CD14-positive monocyte (primary cell): ENCODE results near the gene RAB3GAP1. TPM values are rescaled to one million over a fixed set of nuclear protein-coding genes. Genes with fewer than 3 reads are reported as not detected.

Experiments used
- DNase-seq, 3 donors: peaks; one replicate each; pipeline ENCODE4 v3.0.0-alpha.2; 2011 to 2022
- H2AFZ ChIP-seq: 2 replicates; pipeline ENCODE4 v1.6.0; 2012; ENCODE audit warnings: mild to moderate bottlenecking, low read depth, low read length, inconsistent platforms; ENCODE audit not compliant: insufficient read depth, poor library complexity, severe bottlenecking
- H3K27ac ChIP-seq, 2 donors: 1 replicate in 1 of 2; 2 replicates in 1 of 2; pipeline ENCODE4 v1.5.1; 2012 to 2013; ENCODE audit warnings: low read length in 2 of 2, control low read depth in 1 of 2, inconsistent platforms in 1 of 2, low read depth in 1 of 2, mild to moderate bottlenecking in 1 of 2
- H3K27me3 ChIP-seq, 2 donors: one replicate each; pipeline versions ENCODE4 v1.6.0 to v1.6.1; 2011 to 2013; ENCODE audit warnings: low read length in 2 of 2; ENCODE audit not compliant: control insufficient read depth in 2 of 2, insufficient read depth in 2 of 2
- H3K36me3 ChIP-seq, 2 donors: replicated peaks in 1 of 2; 1 replicate in 1 of 2; 2 replicates in 1 of 2; pipeline versions ENCODE4 v1.5.1 to v1.6.1; 2012 to 2013; ENCODE audit warnings: low read length in 2 of 2, control low read depth in 1 of 2, inconsistent platforms in 1 of 2, mild to moderate bottlenecking in 1 of 2; ENCODE audit not compliant: insufficient read depth in 2 of 2, control insufficient read depth in 1 of 2
- H3K4me1 ChIP-seq, 2 donors: 1 replicate in 1 of 2; 2 replicates in 1 of 2; pipeline versions ENCODE4 v1.5.1 to v1.6.1; 2012 to 2013; ENCODE audit warnings: low read length in 2 of 2, control low read depth in 1 of 2, inconsistent platforms in 1 of 2, mild to moderate bottlenecking in 1 of 2, moderate library complexity in 1 of 2; ENCODE audit not compliant: insufficient read depth in 2 of 2, control insufficient read depth in 1 of 2
- H3K4me2 ChIP-seq: replicated peaks from 2 replicates; pipeline ENCODE3; 2012; ENCODE audit warnings: low read length, moderate library complexity, mild to moderate bottlenecking; ENCODE audit not compliant: poor library complexity, severe bottlenecking; ENCODE audit errors: extremely low read depth
- H3K4me3 ChIP-seq, 3 experiments: fragments of 200-600 bp in 1 of 3; sonication (generic) in 1 of 3; replicated peaks in 1 of 3; 1 replicate in 2 of 3; 2 replicates in 1 of 3; pipeline ENCODE4 v1.5.1; 2011 to 2013; ENCODE audit warnings: low read length in 3 of 3, mild to moderate bottlenecking in 3 of 3, control low read depth in 2 of 3, low read depth in 2 of 3, inconsistent platforms in 1 of 3, moderate library complexity in 1 of 3
- H3K79me2 ChIP-seq: 2 replicates; pipeline ENCODE4 v1.6.0; 2012; ENCODE audit warnings: mild to moderate bottlenecking, control low read depth, inconsistent platforms, low read length, moderate library complexity; ENCODE audit not compliant: insufficient read depth
- H3K9ac ChIP-seq: 2 replicates; pipeline ENCODE4 v1.6.0; 2017; ENCODE audit warnings: low read length, mild to moderate bottlenecking; ENCODE audit not compliant: insufficient read depth, poor library complexity, severe bottlenecking
- H3K9me3 ChIP-seq, 2 donors: replicated peaks in 1 of 2; 1 replicate in 1 of 2; 2 replicates in 1 of 2; pipeline versions ENCODE4 v1.5.1 to v1.6.1; 2012 to 2013; ENCODE audit warnings: low read length in 2 of 2, control low read depth in 1 of 2; ENCODE audit not compliant: control insufficient read depth in 1 of 2, insufficient read depth in 1 of 2
- H4K20me1 ChIP-seq: 2 replicates; pipeline ENCODE4 v1.6.0; 2012; ENCODE audit warnings: mild to moderate bottlenecking, low read length, control low read depth, moderate library complexity; ENCODE audit not compliant: insufficient read depth
- H3K27ac Mint-ChIP-seq, 7 donors: one replicate each; pipeline ENCODE4 v1.8.0; 2020; ENCODE audit warnings: mild to moderate bottlenecking in 7 of 7, mixed read lengths in 7 of 7, moderate library complexity in 6 of 7, inconsistent platforms in 2 of 7
- H3K27me3 Mint-ChIP-seq, 3 donors: one replicate each; pipeline ENCODE4 v1.8.0; 2021 to 2022; ENCODE audit warnings: low read depth in 3 of 3, mild to moderate bottlenecking in 3 of 3, mixed read lengths in 3 of 3, moderate library complexity in 3 of 3, inconsistent platforms in 1 of 3
- H3K36me3 Mint-ChIP-seq, 2 donors: one replicate each; pipeline ENCODE4 v1.8.0; 2020; ENCODE audit warnings: mixed read lengths in 2 of 2, inconsistent platforms in 1 of 2, mild to moderate bottlenecking in 1 of 2
- H3K4me1 Mint-ChIP-seq: one replicate; pipeline ENCODE4 v1.8.0; 2020; ENCODE audit warnings: mild to moderate bottlenecking, mixed read lengths
- H3K4me3 Mint-ChIP-seq, 2 donors: one replicate each; pipeline ENCODE4 v1.8.0; 2020; ENCODE audit warnings: mild to moderate bottlenecking in 2 of 2, mixed read lengths in 2 of 2, moderate library complexity in 1 of 2
- H3K9me3 Mint-ChIP-seq, 7 donors: one replicate each; pipeline ENCODE4 v1.8.0; 2020 to 2022; ENCODE audit warnings: mixed read lengths in 7 of 7, mild to moderate bottlenecking in 6 of 7, moderate library complexity in 6 of 7, inconsistent platforms in 2 of 7
- CTCF ChIP-seq: fragments of 200-600 bp; IDR thresholded peaks from one replicate; pipeline ENCODE4 v1.8.0; 2022; ENCODE audit warnings: antibody characterized with exemption, mild to moderate bottlenecking
- WGBS: methylation state at CpG from one replicate; pipeline ENCODE4 v1.1.5; 2013; ENCODE audit warnings: missing lambda C conversion rate; ENCODE audit not compliant: insufficient coverage; 5-methylcytosine and 5-hydroxymethylcytosine counted together
- intact Hi-C, 2 donors: fragments of 100-400 bp; cut with micrococcal nuclease; formaldehyde crosslinking; loops; one replicate each; pipeline versions ENCODE4 v1.15.0 to v1.15.1; 2023
- polyA plus RNA-seq, 3 donors: library from polyadenylated mRNA; depleted of rRNA in 1 of 3; unstranded in 2 of 3; stranded (reverse) in 1 of 3; fragments of 300-500 nt in 2 of 3; fragments of >200 nt in 1 of 3; fragmentation: Illumina TruSeq in 2 of 3; gene quantifications; 1 replicate in 2 of 3; 2 replicates in 1 of 3; pipeline ENCODE4 v1.2.3, GENCODE V29; 2012 to 2021

The RAB3GAP1 gene
- polyA plus RNA-seq, 3 donors = 8.0 to 17.4 (median 11.3) TPM

GRCh38 chr2:135187270-135187669, 135.2 kb downstream of the RAB3GAP1 start:
- WGBS = no CpG with 5 or more reads among the region's 3 CpGs
- DNase-seq = no peak
- intact Hi-C loops = no loop called here
- Mint-ChIP-seq H3K27me3 (no peaks in the 10 kb centered on the region), H3K4me3 (no peak overlapping the region), H3K36me3 (peaks cover 2 to 3% of the 10 kb centered on the region in 2 donors), H3K9me3 (peaks cover 10 to 27% (median 18%) of the 10 kb centered on the region in 7 donors), H3K27ac (no peak overlapping the region), H3K4me1 (no peaks in the 10 kb centered on the region)
- TF ChIP-seq CTCF = no peak
- H3K36me3 ChIP-seq = no peaks in the 10 kb centered on the region
- no peak overlapping the region for H3K4me2 ChIP-seq
- no peak overlapping the region for H3K9ac ChIP-seq
- no peak overlapping the region for H3K27ac ChIP-seq
- H3K9me3 ChIP-seq = peaks cover 0 to 5% of the 10 kb centered on the region in 2 donors
- no peaks in the 10 kb centered on the region for H3K27me3 ChIP-seq
- no peaks in the 10 kb centered on the region for H3K79me2 ChIP-seq
- no peak overlapping the region for H3K4me3 ChIP-seq
- H4K20me1 ChIP-seq = no peaks in the 10 kb centered on the region
- no peak overlapping the region for H2AFZ ChIP-seq
- H3K4me1 ChIP-seq = no peaks in the 10 kb centered on the region

GRCh38 chr2:135189148-135189547, 137.1 kb downstream of the RAB3GAP1 start:
- H4K20me1 ChIP-seq = no peaks in the 10 kb centered on the region
- no CpG with 5 or more reads among the region's 1 CpG for WGBS
- H3K27me3 Mint-ChIP-seq = peaks cover 0 to 1% (median 0%) of the 10 kb centered on the region in 3 donors
- no peaks in the 10 kb centered on the region for H3K4me1 Mint-ChIP-seq
- peaks cover 0 to 8% of the 10 kb centered on the region in 2 donors for H3K9me3 ChIP-seq
- H3K36me3 Mint-ChIP-seq = peaks cover 2 to 3% of the 10 kb centered on the region in 2 donors
- no peaks in the 10 kb centered on the region for H3K79me2 ChIP-seq
- no peak for TF ChIP-seq CTCF
- H3K27ac Mint-ChIP-seq = no peak overlapping the region
- H3K27me3 ChIP-seq = no peaks in the 10 kb centered on the region
- H2AFZ ChIP-seq = no peak overlapping the region
- no peak for DNase-seq
- H3K4me1 ChIP-seq = no peaks in the 10 kb centered on the region
- H3K4me3 ChIP-seq = no peak overlapping the region
- no peaks in the 10 kb centered on the region for H3K36me3 ChIP-seq
- no peak overlapping the region for H3K4me3 Mint-ChIP-seq
- intact Hi-C loops = no loop called here
- H3K9me3 Mint-ChIP-seq = peaks cover 12 to 29% (median 23%) of the 10 kb centered on the region in 7 donors
- H3K9ac ChIP-seq = no peak overlapping the region
- no peak overlapping the region for H3K27ac ChIP-seq
- no peak overlapping the region for H3K4me2 ChIP-seq
